K562 (cell line): Measurements from ENCODE around the gene EVA1B. TPM values are rescaled to one million over a fixed set of nuclear protein-coding genes. Genes with fewer than 3 reads are reported as not detected.

Source experiments
- ADNP ChIP-seq: fragments of 200-800 bp; sonication (Bioruptor generic); IDR thresholded peaks from 2 replicates; pipeline ENCODE4 v1.6.1; 2016; ENCODE audit warnings: missing genetic modification characterization, missing compliant biosample characterization
- ARNT ChIP-seq, 2 experiments: fragments of 450-650 bp; IDR thresholded peaks; 2 replicates each; pipeline ENCODE4 v1.6.1; 2016; ENCODE audit warnings: mild to moderate bottlenecking in 1 of 2
- BCOR ChIP-seq: fragments of 450-650 bp; IDR thresholded peaks from 2 replicates; pipeline ENCODE4 v1.6.1; 2016
- CBX1 ChIP-seq: sonication (generic); IDR thresholded peaks from 2 replicates; pipeline ENCODE4 v1.6.1; 2016; ENCODE audit warnings: antibody characterized with exemption, low read depth, mild to moderate bottlenecking
- EHMT2 ChIP-seq: fragments of 450-650 bp; IDR thresholded peaks from 2 replicates; pipeline ENCODE4 v1.6.1; 2018; ENCODE audit warnings: antibody characterized with exemption
- HIVEP1 ChIP-seq: fragments of 250-450 bp; sonication (Bioruptor Pico); IDR thresholded peaks from 2 replicates; pipeline ENCODE4 v1.4.0; 2020; ENCODE audit warnings: mild to moderate bottlenecking
- LEF1 ChIP-seq: fragments of 450-650 bp; IDR thresholded peaks from 2 replicates; pipeline ENCODE4 v1.6.1; 2016; ENCODE audit warnings: mild to moderate bottlenecking
- MNT ChIP-seq, 2 experiments: fragments of 450-650 bp; conservative IDR thresholded peaks; 2 replicates each; pipeline ENCODE4 v1.6.1; 2017; ENCODE audit warnings: mild to moderate bottlenecking in 2 of 2, moderate library complexity in 2 of 2
- NCOA1 ChIP-seq: fragments of 450-650 bp; IDR thresholded peaks from 2 replicates; pipeline ENCODE4 v1.6.1; 2016; ENCODE audit warnings: low read depth
- NR3C1 ChIP-seq: sonication (generic); formaldehyde crosslinking; IDR thresholded peaks from 2 replicates; pipeline ENCODE4 v1.8.1; 2022; ENCODE audit warnings: missing genetic modification reagents
- NRF1 ChIP-seq, 2 experiments: fragments of 450-650 bp; IDR thresholded peaks in 1 of 2; conservative IDR thresholded peaks in 1 of 2; 2 replicates each; pipeline ENCODE4 v1.6.1; 2014; ENCODE audit warnings: mild to moderate bottlenecking in 2 of 2
- PATZ1 ChIP-seq: fragments of 250-450 bp; sonication (Bioruptor Pico); IDR thresholded peaks from 2 replicates; pipeline ENCODE4 v1.5.0; 2020; ENCODE audit warnings: mild to moderate bottlenecking, borderline replicate concordance
- PTBP1 ChIP-seq: fragments of 200-400 bp; formaldehyde crosslinking; IDR thresholded peaks from 2 replicates; pipeline ENCODE4 v1.6.1; 2017; ENCODE audit warnings: low read depth, low read length
- RAD21 ChIP-seq, 2 experiments: fragments of 250-450 bp in 1 of 2; fragments of 450-650 bp in 1 of 2; sonication (Bioruptor Pico) in 1 of 2; formaldehyde crosslinking in 1 of 2; IDR thresholded peaks in 1 of 2; conservative IDR thresholded peaks in 1 of 2; 2 replicates each; pipeline versions ENCODE4 v1.4.0 to v1.8.0; 2020 to 2022; ENCODE audit warnings: mild to moderate bottlenecking in 2 of 2, moderate library complexity in 1 of 2
- ZBTB40 ChIP-seq, 2 experiments: fragments of 450-650 bp in 1 of 2; sonication (generic) in 1 of 2; formaldehyde crosslinking in 1 of 2; IDR thresholded peaks; 2 replicates each; pipeline versions ENCODE4 v1.7.1 to v1.9.0; 2016 to 2022; ENCODE audit warnings: inconsistent platforms in 1 of 2, mild to moderate bottlenecking in 1 of 2, missing genetic modification reagents in 1 of 2
- polyA plus RNA-seq, 8 experiments: library from polyadenylated mRNA; depleted of rRNA in 4 of 8; stranded (reverse) in 5 of 8; unstranded in 3 of 8; fragments of >200 nt; fragmentation: Nextera tagmentation in 2 of 8; fragmentation: Illumina TruSeq in 1 of 8; extraction: Ambion mirVana in 2 of 8; extraction: Trizol in 1 of 8; gene quantifications; 2 replicates each; pipeline versions ENCODE4 v1.2.1 to v1.2.3, GENCODE V29; 2011 to 2014; ENCODE audit warnings: inconsistent platforms in 1 of 8, missing spikeins in 1 of 8
- total RNA-seq, 7 experiments: library from RNA; depleted of rRNA in 6 of 7; stranded (reverse); fragments of >200 nt in 6 of 7; fragmentation: Illumina TruSeq in 2 of 7; extraction: Trizol in 2 of 7; gene quantifications; 2 replicates each; pipeline versions ENCODE4 v1.2.1 to v1.2.3, GENCODE V29; 2011 to 2021; ENCODE audit warnings: low replicate concordance in 1 of 7

EVA1B gene
- total and polyA plus RNA-seq, 9 of the 15 experiments (the other 6 are each of a cell fraction or from before 2014, with no cell fraction given), result 0.08 to 65.7 (median 2.4) TPM

- peak; percentile 56; the same call in 1 of the 2 replicates for TF ChIP-seq ZBTB40 (IDR thresholded peaks at IDR 0.05)
- no peak for TF ChIP-seq ZBTB40 (CRISPR knock-in tag; IDR thresholded peaks at IDR 0.05)
- TF ChIP-seq HIVEP1 (CRISPR knock-in tag), result 0 out of 2 replicates have a peak, but pooled peaks have one; percentile 22
- peak; percentile 99 for TF ChIP-seq BCOR
- no peak for TF ChIP-seq NR3C1 (CRISPR knock-in tag)
- no peak for TF ChIP-seq RAD21 (CRISPR knock-in tag; conservative IDR thresholded peaks at IDR 0.05 in 1 of 2, IDR thresholded peaks at IDR 0.05 in 1 of 2)
- TF ChIP-seq ADNP, result peak; percentile 93
- TF ChIP-seq ARNT (IDR thresholded peaks at IDR 0.05), result peak; percentile 29 to 62; a peak in 2 of 4 replicates
- peak in 1 of 2 experiments; percentile 45; a peak in 2 of 4 replicates for TF ChIP-seq MNT (conservative IDR thresholded peaks at IDR 0.05)
- TF ChIP-seq NCOA1, result 0 out of 2 replicates have a peak, but pooled peaks have one; percentile 31
- TF ChIP-seq NRF1 (conservative IDR thresholded peaks at IDR 0.05 in 1 of 2, IDR thresholded peaks at IDR 0.05 in 1 of 2), result 0 out of 4 replicates have a peak, but pooled peaks of 1 of the 2 experiments have one; percentile 11
- TF ChIP-seq EHMT2, result no peak
- TF ChIP-seq LEF1, result peak; percentile 50; the same call in 1 of the 2 replicates
- peak; percentile 28; the same call in 1 of the 2 replicates for TF ChIP-seq PATZ1
- TF ChIP-seq PTBP1, result peak; percentile 76; the same call in 1 of the 2 replicates
- peak; percentile 49 for TF ChIP-seq CBX1
Measured at GRCh38 chr1:36323636-36324352, at the start of gene EVA1B (continued).
